Memory B cell (primary cell): ENCODE measurements around the gene KLHL26.
A peak's percentile ranks its signal among the peaks of the same experiment; 100 is the strongest.

Source experiments
- ATAC-seq: fragments of 150-1000 bp; cut with Tn5 transposase; 2 replicates; pipeline ENCODE4 v1.10.0; 2021; ENCODE audit warnings: low read depth, mild to moderate bottlenecking, moderate library complexity
- DNase-seq, 2 donors: peaks; one replicate each; pipeline ENCODE4 v3.0.0; 2022; ENCODE audit warnings: low spot score in 2 of 2
- H3K27ac Mint-ChIP-seq: one replicate; pipeline ENCODE4 v1.8.0; 2022; ENCODE audit warnings: mild to moderate bottlenecking, moderate library complexity, mixed read lengths
- H3K27me3 Mint-ChIP-seq: one replicate; pipeline ENCODE4 v1.8.0; 2022; ENCODE audit warnings: mixed read lengths
- H3K36me3 Mint-ChIP-seq: one replicate; pipeline ENCODE4 v1.8.0; 2022; ENCODE audit warnings: mild to moderate bottlenecking, mixed read lengths
- H3K4me1 Mint-ChIP-seq: one replicate; pipeline ENCODE4 v1.8.0; 2022; ENCODE audit warnings: mixed read lengths
- H3K4me3 Mint-ChIP-seq: one replicate; pipeline ENCODE4 v1.8.0; 2022; ENCODE audit warnings: mild to moderate bottlenecking, moderate library complexity, mixed read lengths
- H3K9me3 Mint-ChIP-seq: one replicate; pipeline ENCODE4 v1.8.0; 2022; ENCODE audit warnings: mixed read lengths

Gene KLHL26

GRCh38 chr19:18700501-18701249 is 63.8 kb downstream of the KLHL26 start:
- peak; percentile 86 for ATAC-seq
- H3K27ac Mint-ChIP-seq = peak overlapping the region; percentile 73
- H3K27me3 Mint-ChIP-seq = no peaks in the 10 kb centered on the region
- no peaks in the 10 kb centered on the region for H3K9me3 Mint-ChIP-seq
- peak; percentile 54 to 59 for DNase-seq
- H3K36me3 Mint-ChIP-seq = no peaks in the 10 kb centered on the region
- peaks cover 35% of the 10 kb centered on the region for H3K4me1 Mint-ChIP-seq
- peak overlapping the region; percentile 87 for H3K4me3 Mint-ChIP-seq

- Mint-ChIP-seq H3K4me1 (peaks cover 31% of the 10 kb centered on the region), H3K4me3 (peak overlapping the region; percentile 87), H3K9me3 (no peaks in the 10 kb centered on the region), H3K36me3 (no peaks in the 10 kb centered on the region), H3K27ac (peak overlapping the region; percentile 73), H3K27me3 (no peaks in the 10 kb centered on the region)
- DNase-seq (no peak), ATAC-seq (peak; percentile 15)
Observed at GRCh38 chr19:18701250-18701608, 64.4 kb downstream of the KLHL26 start.

- H3K4me1 Mint-ChIP-seq = peaks cover 29% of the 10 kb centered on the region
- peak overlapping the region; percentile 50 for H3K27ac Mint-ChIP-seq
Observed at GRCh38 chr19:18704054-18704453, 67.2 kb downstream of the KLHL26 start.

GRCh38 chr19:18704971-18705370 is 68.1 kb downstream of the KLHL26 start:
- no peak for DNase-seq
- H3K4me3 Mint-ChIP-seq = no peak overlapping the region
- no peaks in the 10 kb centered on the region for H3K9me3 Mint-ChIP-seq
- ATAC-seq = no peak
- H3K36me3 Mint-ChIP-seq = no peaks in the 10 kb centered on the region
- peaks cover 26% of the 10 kb centered on the region for H3K4me1 Mint-ChIP-seq
- H3K27me3 Mint-ChIP-seq = no peaks in the 10 kb centered on the region
- H3K27ac Mint-ChIP-seq = no peak overlapping the region

More at GRCh38 chr19:18704054-18704453, 67.2 kb downstream of the KLHL26 start:
- ATAC-seq (no peak), DNase-seq (no peak)
- no peak overlapping the region for H3K4me3 Mint-ChIP-seq
- no peaks in the 10 kb centered on the region for H3K27me3 Mint-ChIP-seq
- no peaks in the 10 kb centered on the region for H3K36me3 Mint-ChIP-seq
- no peaks in the 10 kb centered on the region for H3K9me3 Mint-ChIP-seq

GRCh38 chr19:18708452-18709231 is 71.8 kb downstream of the KLHL26 start:
- peaks cover 3% of the 10 kb centered on the region for H3K36me3 Mint-ChIP-seq
- ATAC-seq (no peak), DNase-seq (no peak)
- peaks cover 20% of the 10 kb centered on the region for H3K4me1 Mint-ChIP-seq
- H3K9me3 Mint-ChIP-seq = no peaks in the 10 kb centered on the region
- peak overlapping the region; percentile 45 for H3K27ac Mint-ChIP-seq
- no peak overlapping the region for H3K4me3 Mint-ChIP-seq
- H3K27me3 Mint-ChIP-seq = no peaks in the 10 kb centered on the region

- peak overlapping the region; percentile 20 for H3K27ac Mint-ChIP-seq
- peaks cover 3% of the 10 kb centered on the region for H3K36me3 Mint-ChIP-seq
- H3K4me1 Mint-ChIP-seq = peaks cover 20% of the 10 kb centered on the region
- H3K4me3 Mint-ChIP-seq = no peak overlapping the region
- no peaks in the 10 kb centered on the region for H3K9me3 Mint-ChIP-seq
- no peak for DNase-seq
- ATAC-seq = no peak
- H3K27me3 Mint-ChIP-seq = no peaks in the 10 kb centered on the region
Observed at GRCh38 chr19:18709546-18709945, 72.7 kb downstream of the KLHL26 start.

- H3K36me3 Mint-ChIP-seq = peaks cover 3% of the 10 kb centered on the region
- no peaks in the 10 kb centered on the region for H3K27me3 Mint-ChIP-seq
- no peaks in the 10 kb centered on the region for H3K9me3 Mint-ChIP-seq
- DNase-seq (no peak), ATAC-seq (no peak)
- no peak overlapping the region for H3K4me3 Mint-ChIP-seq
- H3K4me1 Mint-ChIP-seq = peaks cover 17% of the 10 kb centered on the region
- no peak overlapping the region for H3K27ac Mint-ChIP-seq
Observed at GRCh38 chr19:18710186-18710585, 73.4 kb downstream of the KLHL26 start.

DNA sequence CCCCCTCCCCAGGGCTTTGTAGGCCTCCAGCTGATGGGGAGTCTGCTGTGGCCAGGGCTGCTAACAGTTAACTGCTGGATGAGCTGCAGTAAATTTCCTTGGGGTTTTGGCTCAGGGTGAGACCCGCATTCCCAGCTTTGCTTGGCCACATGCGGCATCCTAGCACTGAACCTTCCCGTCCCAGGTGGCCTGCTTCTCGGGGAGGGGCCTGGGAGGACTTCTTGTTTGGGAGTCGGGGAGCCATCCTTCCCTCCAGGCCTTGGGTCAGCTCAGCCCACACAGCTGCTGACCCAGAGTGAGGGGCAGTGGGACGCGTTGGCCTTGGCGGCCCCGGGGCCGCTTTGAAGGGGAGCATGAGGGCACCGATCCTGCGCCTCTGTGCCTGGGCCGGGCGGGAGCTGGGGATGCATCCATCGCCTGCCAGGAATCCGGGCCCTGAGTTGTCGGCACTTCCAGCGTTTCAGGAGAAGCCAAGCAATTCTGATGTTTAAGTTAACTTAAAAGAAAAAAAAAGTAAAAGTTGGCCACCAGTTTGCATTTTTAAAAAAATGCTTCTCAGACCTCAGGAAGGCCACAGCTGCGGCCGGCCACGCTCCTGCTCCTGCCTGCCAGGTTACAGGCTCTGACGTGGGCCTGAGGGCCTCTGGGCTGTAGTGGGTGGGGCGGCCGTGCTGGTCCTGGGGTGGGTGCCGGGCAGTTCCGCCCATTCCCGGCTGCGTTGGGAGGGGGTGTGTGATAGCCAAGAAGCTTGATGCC is 74.3 kb downstream of the KLHL26 start:
- DNase-seq (no peak), ATAC-seq (no peak)
- H3K27ac Mint-ChIP-seq = no peak overlapping the region

DNA sequence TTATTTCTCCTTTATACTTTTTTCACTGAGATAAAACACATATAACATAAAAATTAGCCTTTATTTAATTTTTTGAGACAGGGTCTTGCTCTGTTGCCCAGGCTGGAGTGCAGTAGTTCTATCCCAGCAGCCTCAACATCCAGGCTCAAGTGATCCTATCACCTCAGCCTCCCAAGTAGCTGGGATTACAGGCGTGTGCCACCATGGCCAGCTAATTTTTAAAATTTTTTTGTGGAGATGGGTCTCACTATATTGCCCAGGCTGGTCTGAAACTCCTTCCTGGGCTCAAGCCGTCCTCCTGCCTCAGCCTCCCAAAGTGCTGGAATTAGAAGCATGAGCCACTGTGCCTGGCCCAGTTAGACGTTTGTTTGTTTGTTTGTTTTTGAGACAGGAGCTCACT is 75.1 kb downstream of the KLHL26 start:
- Mint-ChIP-seq H3K36me3 (peaks cover 5% of the 10 kb centered on the region), H3K9me3 (no peaks in the 10 kb centered on the region), H3K27ac (no peak overlapping the region), H3K4me3 (no peak overlapping the region), H3K27me3 (no peaks in the 10 kb centered on the region), H3K4me1 (peaks cover 20% of the 10 kb centered on the region)
- ATAC-seq (no peak), DNase-seq (no peak)

More for the DNA sequence above, 74.3 kb downstream of the KLHL26 start:
- Mint-ChIP-seq H3K27me3 (no peaks in the 10 kb centered on the region), H3K9me3 (no peaks in the 10 kb centered on the region), H3K4me1 (peaks cover 19% of the 10 kb centered on the region), H3K4me3 (no peak overlapping the region), H3K36me3 (peaks cover 3% of the 10 kb centered on the region)

DNA sequence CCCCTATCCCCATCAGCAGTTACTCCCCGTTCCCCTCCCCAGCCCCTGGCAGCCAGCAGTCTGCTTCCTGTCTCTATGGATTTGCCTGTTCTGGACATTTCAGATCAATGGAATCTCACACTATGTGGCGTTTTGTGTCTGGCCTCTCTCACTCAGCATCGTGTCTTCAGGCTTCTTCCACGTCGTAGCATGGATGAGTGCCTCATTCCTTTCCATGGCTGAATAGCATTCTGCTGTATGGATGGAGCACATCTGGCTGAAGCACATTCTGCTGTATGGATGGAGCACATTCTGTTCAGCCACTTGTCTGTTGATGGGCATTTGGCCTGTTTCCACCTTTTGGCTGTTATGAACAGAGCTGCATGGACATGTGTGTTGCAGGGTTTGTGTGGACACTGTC is 76.2 kb downstream of the KLHL26 start:
- peaks cover 7% of the 10 kb centered on the region for H3K36me3 Mint-ChIP-seq
- ATAC-seq = no peak
- no peak for DNase-seq
- H3K4me1 Mint-ChIP-seq = peaks cover 21% of the 10 kb centered on the region
- no peaks in the 10 kb centered on the region for H3K9me3 Mint-ChIP-seq
- H3K27ac Mint-ChIP-seq = no peak overlapping the region
- no peaks in the 10 kb centered on the region for H3K27me3 Mint-ChIP-seq
- H3K4me3 Mint-ChIP-seq = no peak overlapping the region

- DNase-seq = no peak
- peaks cover 12% of the 10 kb centered on the region for H3K36me3 Mint-ChIP-seq
- H3K4me1 Mint-ChIP-seq = peaks cover 23% of the 10 kb centered on the region
- ATAC-seq = no peak
- no peak overlapping the region for H3K4me3 Mint-ChIP-seq
- no peak overlapping the region for H3K27ac Mint-ChIP-seq
- no peaks in the 10 kb centered on the region for H3K27me3 Mint-ChIP-seq
- no peaks in the 10 kb centered on the region for H3K9me3 Mint-ChIP-seq
Observed at GRCh38 chr19:18713550-18714117, 76.8 kb downstream of the KLHL26 start.

DNA sequence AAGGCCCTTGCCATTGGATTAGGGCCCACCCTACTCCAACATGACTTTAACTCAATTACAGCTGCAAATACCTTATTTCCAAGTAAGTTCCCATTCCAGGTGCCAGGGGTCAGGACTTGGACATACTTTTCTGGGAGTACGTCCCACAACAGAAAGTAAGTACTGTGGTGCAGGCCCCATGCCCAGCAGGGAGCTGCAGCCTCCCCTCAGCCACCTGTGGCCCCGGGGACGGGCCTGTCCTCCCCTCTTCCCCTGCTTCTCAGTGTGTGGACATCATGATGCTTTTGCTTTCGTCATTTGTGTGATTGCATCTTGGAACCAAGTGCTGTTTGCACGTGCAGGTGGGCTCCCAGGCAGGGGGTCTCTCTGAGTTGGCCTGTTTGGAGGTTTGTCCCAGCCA is 78.6 kb downstream of the KLHL26 start:
- H3K9me3 Mint-ChIP-seq = no peaks in the 10 kb centered on the region
- no peaks in the 10 kb centered on the region for H3K27me3 Mint-ChIP-seq
- H3K36me3 Mint-ChIP-seq = peaks cover 14% of the 10 kb centered on the region
- DNase-seq (no peak), ATAC-seq (no peak)
- no peak overlapping the region for H3K4me3 Mint-ChIP-seq
- H3K4me1 Mint-ChIP-seq = peaks cover 19% of the 10 kb centered on the region
- H3K27ac Mint-ChIP-seq = no peak overlapping the region

GRCh38 chr19:18716857-18717256 is 80.0 kb downstream of the KLHL26 start:
- peak overlapping the region; percentile 46 for H3K27ac Mint-ChIP-seq
- no peak overlapping the region for H3K4me3 Mint-ChIP-seq
- no peaks in the 10 kb centered on the region for H3K9me3 Mint-ChIP-seq
- no peak for ATAC-seq
- peaks cover 23% of the 10 kb centered on the region for H3K4me1 Mint-ChIP-seq
- no peaks in the 10 kb centered on the region for H3K27me3 Mint-ChIP-seq
- DNase-seq = no peak
- H3K36me3 Mint-ChIP-seq = peaks cover 17% of the 10 kb centered on the region

GRCh38 chr19:18717601-18718000 is 80.8 kb downstream of the KLHL26 start:
- no peak for DNase-seq
- Mint-ChIP-seq H3K27me3 (no peaks in the 10 kb centered on the region), H3K4me1 (peaks cover 23% of the 10 kb centered on the region), H3K9me3 (no peaks in the 10 kb centered on the region), H3K27ac (no peak overlapping the region), H3K4me3 (no peak overlapping the region), H3K36me3 (peaks cover 20% of the 10 kb centered on the region)
- ATAC-seq = no peak
